ENCODE data around the gene MACROH2A1.

DNA sequence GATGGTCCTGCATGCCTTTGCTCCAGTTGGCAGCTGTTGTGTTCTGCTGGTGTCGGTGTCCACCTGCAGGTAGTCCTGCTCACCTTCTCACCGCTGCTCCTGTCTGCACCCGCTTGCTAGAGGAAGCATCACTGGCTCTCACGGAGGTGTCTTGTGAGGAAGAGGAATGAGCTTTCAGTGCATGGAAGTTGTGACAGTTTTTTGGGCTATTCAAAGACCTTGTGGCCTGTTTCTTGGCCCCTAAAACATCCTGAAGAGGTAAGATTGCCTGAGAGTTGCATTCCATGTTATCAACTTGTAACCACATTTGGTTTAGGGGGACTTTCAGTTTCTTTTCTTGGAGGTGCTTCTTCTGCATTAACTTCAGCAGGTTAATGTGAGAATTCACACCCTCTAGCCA, 85.6 kb downstream of the MACROH2A1 start:
- TF ChIP-seq, protein P1, sequence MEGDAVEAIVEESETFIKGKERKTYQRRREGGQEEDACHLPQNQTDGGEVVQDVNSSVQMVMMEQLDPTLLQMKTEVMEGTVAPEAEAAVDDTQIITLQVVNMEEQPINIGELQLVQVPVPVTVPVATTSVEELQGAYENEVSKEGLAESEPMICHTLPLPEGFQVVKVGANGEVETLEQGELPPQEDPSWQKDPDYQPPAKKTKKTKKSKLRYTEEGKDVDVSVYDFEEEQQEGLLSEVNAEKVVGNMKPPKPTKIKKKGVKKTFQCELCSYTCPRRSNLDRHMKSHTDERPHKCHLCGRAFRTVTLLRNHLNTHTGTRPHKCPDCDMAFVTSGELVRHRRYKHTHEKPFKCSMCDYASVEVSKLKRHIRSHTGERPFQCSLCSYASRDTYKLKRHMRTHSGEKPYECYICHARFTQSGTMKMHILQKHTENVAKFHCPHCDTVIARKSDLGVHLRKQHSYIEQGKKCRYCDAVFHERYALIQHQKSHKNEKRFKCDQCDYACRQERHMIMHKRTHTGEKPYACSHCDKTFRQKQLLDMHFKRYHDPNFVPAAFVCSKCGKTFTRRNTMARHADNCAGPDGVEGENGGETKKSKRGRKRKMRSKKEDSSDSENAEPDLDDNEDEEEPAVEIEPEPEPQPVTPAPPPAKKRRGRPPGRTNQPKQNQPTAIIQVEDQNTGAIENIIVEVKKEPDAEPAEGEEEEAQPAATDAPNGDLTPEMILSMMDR (IDR thresholded peaks at IDR 0.05; ENCODE audit: insufficient read depth, low read length, poor library complexity, severe bottlenecking) = no peak
- no peak for TF ChIP-seq EZH2phosphoT487 (conservative IDR thresholded peaks at IDR 0.05; ENCODE audit: low read length)
